ENCODE measurements around the gene DDX27.
A peak's percentile ranks its signal among the peaks of the same experiment; 100 is the strongest.
"Not testable (repeated sequence)": the region's sequence is repeated elsewhere in the genome, so short reads cannot be mapped to it uniquely, and the experiment has no call there.

Gene DDX27

GRCh38 chr20:49199729-49200293, 19.4 kb upstream of the DDX27 start:
- no peak for DNase-seq (ENCODE audit: low read depth, low spot score)
- H3K27ac ChIP-seq, result no peak overlapping the region

- H3K27ac ChIP-seq, result no peak overlapping the region
- no peak for DNase-seq (ENCODE audit: low read depth, low spot score)
Measured at GRCh38 chr20:49203011-49203410, 16.2 kb upstream of the DDX27 start.

GRCh38 chr20:49203746-49204145, 15.5 kb upstream of the DDX27 start:
- no peak for DNase-seq (ENCODE audit: low read depth, low spot score)
- H3K27ac ChIP-seq, result no peak overlapping the region

GRCh38 chr20:49207076-49207475, 12.1 kb upstream of the DDX27 start:
- no peak overlapping the region for H3K27ac ChIP-seq
- no peak for DNase-seq (ENCODE audit: low read depth, low spot score)

GRCh38 chr20:49210101-49210756, 9.0 kb upstream of the DDX27 start:
- DNase-seq (ENCODE audit: low read depth, low spot score), result no peak

GRCh38 chr20:49210757-49211110, 8.5 kb upstream of the DDX27 start:
- no peak overlapping the region for H3K27ac ChIP-seq
- DNase-seq (ENCODE audit: low read depth, low spot score), result no peak

More at GRCh38 chr20:49210101-49210756, 9.0 kb upstream of the DDX27 start:
- H3K27ac ChIP-seq, result peak overlapping the region; percentile 16

GRCh38 chr20:49214571-49214970, 4.6 kb upstream of the DDX27 start:
- H3K27ac ChIP-seq, result no peak overlapping the region
- no peak for DNase-seq (ENCODE audit: low read depth, low spot score)

- H3K27ac ChIP-seq, result no peak overlapping the region
- DNase-seq (ENCODE audit: low read depth, low spot score), result no peak
Measured at GRCh38 chr20:49215232-49215631, 4.0 kb upstream of the DDX27 start.

- no peak overlapping the region for H3K27ac ChIP-seq
- DNase-seq (ENCODE audit: low read depth, low spot score), result peak; percentile 72
Measured at GRCh38 chr20:49216991-49217578, 2.1 kb upstream of the DDX27 start.

GRCh38 chr20:49218739-49219090, 501 bp upstream of the DDX27 start:
- H3K27ac ChIP-seq, result peak overlapping the region; percentile 72
- not testable (repeated sequence) for DNase-seq (ENCODE audit: low read depth, low spot score)

- DNase-seq (ENCODE audit: low read depth, low spot score), result no peak
- peak overlapping the region; percentile 72 for H3K27ac ChIP-seq
Measured at GRCh38 chr20:49219924-49220831, 962 bp downstream of the DDX27 start.

GRCh38 chr20:49225896-49226295, 6.7 kb downstream of the DDX27 start:
- H3K27ac ChIP-seq, result no peak overlapping the region
- no peak for DNase-seq (ENCODE audit: low read depth, low spot score)

- DNase-seq (ENCODE audit: low read depth, low spot score), result no peak
Measured at GRCh38 chr20:49228676-49229075, 9.5 kb downstream of the DDX27 start.

GRCh38 chr20:49229381-49229780, 10.2 kb downstream of the DDX27 start:
- H3K27ac ChIP-seq, result no peak overlapping the region
- no peak for DNase-seq (ENCODE audit: low read depth, low spot score)

More at GRCh38 chr20:49228676-49229075, 9.5 kb downstream of the DDX27 start:
- no peak overlapping the region for H3K27ac ChIP-seq

- H3K27ac ChIP-seq, result no peak overlapping the region
- no peak for DNase-seq (ENCODE audit: low read depth, low spot score)
Measured at GRCh38 chr20:49230021-49230420, 10.8 kb downstream of the DDX27 start.

GRCh38 chr20:49230561-49231133, 11.4 kb downstream of the DDX27 start:
- H3K27ac ChIP-seq, result peak overlapping the region; percentile 11
- no peak for DNase-seq (ENCODE audit: low read depth, low spot score)

- H3K27ac ChIP-seq, result no peak overlapping the region
- DNase-seq (ENCODE audit: low read depth, low spot score), result no peak
Measured at GRCh38 chr20:49231471-49231870, 12.3 kb downstream of the DDX27 start.

GRCh38 chr20:49233226-49233625, 14.0 kb downstream of the DDX27 start:
- no peak overlapping the region for H3K27ac ChIP-seq
- no peak for DNase-seq (ENCODE audit: low read depth, low spot score)

GRCh38 chr20:49234831-49235230, 15.6 kb downstream of the DDX27 start:
- H3K27ac ChIP-seq, result no peak overlapping the region
- no peak for DNase-seq (ENCODE audit: low read depth, low spot score)

GRCh38 chr20:49236301-49236700, 17.1 kb downstream of the DDX27 start:
- H3K27ac ChIP-seq, result no peak overlapping the region
- DNase-seq (ENCODE audit: low read depth, low spot score), result no peak

GRCh38 chr20:49237531-49237930, 18.3 kb downstream of the DDX27 start:
- no peak overlapping the region for H3K27ac ChIP-seq
- no peak for DNase-seq (ENCODE audit: low read depth, low spot score)
